ENCODE data around the gene WDR3.

Gene WDR3

DNA sequence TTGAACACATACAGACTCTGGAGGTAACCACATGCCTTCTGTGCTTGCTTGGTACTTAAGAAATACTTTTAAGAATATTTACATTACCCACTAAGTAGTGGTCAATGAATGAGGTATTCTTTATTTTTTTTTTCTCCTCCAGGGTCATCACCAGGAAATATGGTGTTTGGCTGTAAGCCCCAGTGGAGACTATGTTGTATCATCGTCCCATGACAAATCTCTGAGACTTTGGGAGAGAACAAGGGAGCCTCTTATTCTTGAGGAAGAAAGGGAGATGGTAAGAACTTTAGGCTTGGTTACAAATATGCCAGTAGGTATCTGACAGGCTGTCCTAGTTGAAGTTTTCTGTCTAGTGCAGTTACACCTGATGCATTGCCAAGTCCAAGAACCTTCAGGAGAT lies 22.8 kb downstream of the WDR3 start:
- Histone ChIP-seq H3K27me3 (replicated peaks; ENCODE audit: control insufficient read depth, insufficient read depth, low read length) (no peaks in the 10 kb centered on the region), H3K36me3 (ENCODE audit: control insufficient read depth, insufficient read depth, low read length) (peaks cover 8% of the 10 kb centered on the region), H3K4me3 (replicated peaks; ENCODE audit: low read depth, low read length) (no peak overlapping the region)
- no peak for DNase-seq (ENCODE audit: extremely low read depth, insufficient read length)
- TF ChIP-seq, protein P1, sequence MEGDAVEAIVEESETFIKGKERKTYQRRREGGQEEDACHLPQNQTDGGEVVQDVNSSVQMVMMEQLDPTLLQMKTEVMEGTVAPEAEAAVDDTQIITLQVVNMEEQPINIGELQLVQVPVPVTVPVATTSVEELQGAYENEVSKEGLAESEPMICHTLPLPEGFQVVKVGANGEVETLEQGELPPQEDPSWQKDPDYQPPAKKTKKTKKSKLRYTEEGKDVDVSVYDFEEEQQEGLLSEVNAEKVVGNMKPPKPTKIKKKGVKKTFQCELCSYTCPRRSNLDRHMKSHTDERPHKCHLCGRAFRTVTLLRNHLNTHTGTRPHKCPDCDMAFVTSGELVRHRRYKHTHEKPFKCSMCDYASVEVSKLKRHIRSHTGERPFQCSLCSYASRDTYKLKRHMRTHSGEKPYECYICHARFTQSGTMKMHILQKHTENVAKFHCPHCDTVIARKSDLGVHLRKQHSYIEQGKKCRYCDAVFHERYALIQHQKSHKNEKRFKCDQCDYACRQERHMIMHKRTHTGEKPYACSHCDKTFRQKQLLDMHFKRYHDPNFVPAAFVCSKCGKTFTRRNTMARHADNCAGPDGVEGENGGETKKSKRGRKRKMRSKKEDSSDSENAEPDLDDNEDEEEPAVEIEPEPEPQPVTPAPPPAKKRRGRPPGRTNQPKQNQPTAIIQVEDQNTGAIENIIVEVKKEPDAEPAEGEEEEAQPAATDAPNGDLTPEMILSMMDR (IDR thresholded peaks at IDR 0.05; ENCODE audit: insufficient read depth, low read length, poor library complexity, severe bottlenecking): no peak

DNA sequence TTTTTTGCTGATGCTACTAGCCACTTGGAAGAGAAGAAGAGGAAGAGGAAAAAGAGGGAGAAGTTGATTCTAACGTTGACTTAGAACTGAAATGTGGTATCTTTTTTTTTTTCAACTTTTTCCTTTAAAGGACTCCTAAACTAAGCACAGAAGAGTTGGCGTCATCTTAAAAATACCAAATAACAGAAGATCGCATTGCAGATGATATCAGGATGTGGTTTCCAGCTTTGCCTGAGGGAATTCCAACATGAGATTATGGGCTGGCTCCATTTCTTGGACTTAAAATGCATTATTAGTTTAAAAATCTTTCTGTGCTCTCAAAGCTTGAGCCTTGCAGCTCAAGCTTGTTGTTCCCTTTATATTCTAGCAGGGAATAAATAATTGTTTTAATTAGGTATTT lies 29.8 kb downstream of the WDR3 start:
- DNase-seq (ENCODE audit: extremely low read depth, insufficient read length): no peak
- H3K4me3 ChIP-seq (replicated peaks; ENCODE audit: low read depth, low read length): no peak overlapping the region
- H3K27me3 ChIP-seq (replicated peaks; ENCODE audit: control insufficient read depth, insufficient read depth, low read length): no peaks in the 10 kb centered on the region
- TF ChIP-seq, protein P1 (IDR thresholded peaks at IDR 0.05; ENCODE audit: insufficient read depth, low read length, poor library complexity, severe bottlenecking): no peak
- peaks cover 7% of the 10 kb centered on the region for H3K36me3 ChIP-seq (ENCODE audit: control insufficient read depth, insufficient read depth, low read length)

DNA sequence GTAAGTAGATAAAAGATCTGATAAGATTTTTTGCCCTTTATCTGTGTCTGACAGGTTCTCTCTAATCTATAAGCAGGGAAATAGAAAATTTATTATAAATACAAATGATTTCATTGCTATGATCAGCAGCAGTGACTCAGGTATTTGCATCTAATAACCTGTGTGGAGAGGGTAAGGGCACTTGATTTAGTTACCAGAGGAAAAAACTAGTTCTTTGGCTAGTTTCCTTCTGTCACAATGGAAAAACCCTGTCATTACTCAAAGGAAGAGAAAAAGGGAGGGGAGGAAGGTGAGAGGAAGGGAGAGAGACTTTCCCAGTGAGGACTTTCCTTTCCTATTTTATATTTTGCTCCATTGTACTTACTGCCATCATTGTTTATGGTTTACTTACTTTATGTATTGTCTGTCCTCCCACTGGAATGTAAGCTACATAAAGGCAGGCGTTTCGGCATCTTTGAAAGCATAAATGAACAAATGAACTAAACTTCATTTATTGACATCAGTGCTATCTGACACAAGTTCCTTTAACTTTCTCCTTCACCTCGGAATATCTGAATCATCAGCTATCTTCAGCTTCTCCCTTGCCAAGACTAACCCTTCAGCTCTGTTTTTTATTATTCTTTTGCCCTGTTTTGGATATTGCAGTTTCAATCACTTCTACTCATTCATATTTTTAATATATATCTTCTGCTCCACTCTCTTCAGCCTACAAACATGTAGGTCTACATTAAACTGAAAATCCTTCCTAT lies 34.9 kb downstream of the WDR3 start:
- H3K4me3 ChIP-seq (replicated peaks; ENCODE audit: low read depth, low read length): no peak overlapping the region
- no peaks in the 10 kb centered on the region for H3K27me3 ChIP-seq (replicated peaks; ENCODE audit: control insufficient read depth, insufficient read depth, low read length)
- DNase-seq (ENCODE audit: extremely low read depth, insufficient read length): no peak
- TF ChIP-seq, protein P1 (IDR thresholded peaks at IDR 0.05; ENCODE audit: insufficient read depth, low read length, poor library complexity, severe bottlenecking): no peak
- H3K36me3 ChIP-seq (ENCODE audit: control insufficient read depth, insufficient read depth, low read length): peaks cover 4% of the 10 kb centered on the region

DNA sequence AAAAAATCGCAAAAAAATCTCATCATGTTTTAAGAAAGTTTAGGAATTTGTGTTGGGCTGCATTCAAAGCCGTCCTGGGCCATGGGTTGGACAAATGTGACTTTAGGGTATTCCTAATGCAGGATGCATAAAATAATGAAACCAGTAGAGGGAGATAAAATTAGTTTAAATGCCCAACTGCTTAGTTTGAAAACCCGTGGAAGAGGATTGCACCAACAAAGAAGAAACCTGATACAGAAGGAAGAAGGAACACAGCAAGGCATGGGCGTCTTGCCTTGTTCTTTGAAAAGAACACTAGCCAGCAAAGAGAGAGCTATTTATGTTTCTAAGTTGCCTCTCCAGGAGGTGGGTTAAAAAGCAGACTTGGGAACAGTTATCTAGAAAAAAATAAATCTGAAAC lies 37.9 kb downstream of the WDR3 start:
- TF ChIP-seq, protein P1 (IDR thresholded peaks at IDR 0.05; ENCODE audit: insufficient read depth, low read length, poor library complexity, severe bottlenecking): peak; percentile 8
- Histone ChIP-seq H3K4me3 (replicated peaks; ENCODE audit: low read depth, low read length) (no peak overlapping the region), H3K27me3 (replicated peaks; ENCODE audit: control insufficient read depth, insufficient read depth, low read length) (no peaks in the 10 kb centered on the region), H3K36me3 (ENCODE audit: control insufficient read depth, insufficient read depth, low read length) (peaks cover 3% of the 10 kb centered on the region; the same call in 1 of the 2 replicates)
- no peak for DNase-seq (ENCODE audit: extremely low read depth, insufficient read length)

DNA sequence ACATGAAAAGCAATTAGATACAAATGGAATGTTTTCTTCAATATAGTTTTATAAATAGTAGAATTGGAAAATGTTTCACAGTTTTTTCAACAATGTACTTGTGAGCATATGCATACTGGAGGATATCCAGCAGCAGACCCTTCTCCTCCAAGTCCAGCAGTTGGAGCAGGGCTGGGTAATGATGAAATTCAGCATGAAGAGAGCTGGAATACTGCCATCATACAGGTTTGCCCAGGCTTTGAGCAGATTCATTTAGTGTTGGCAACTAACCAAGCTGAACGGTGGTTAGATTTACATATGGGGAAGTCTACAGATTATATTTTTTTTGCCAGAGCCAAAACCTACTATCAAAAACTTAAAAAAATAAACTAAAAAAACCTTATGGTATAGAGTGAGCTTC lies 38.3 kb downstream of the WDR3 start:
- Histone ChIP-seq H3K36me3 (ENCODE audit: control insufficient read depth, insufficient read depth, low read length) (peaks cover under 1% of the 10 kb centered on the region; the same call in 1 of the 2 replicates), H3K27me3 (replicated peaks; ENCODE audit: control insufficient read depth, insufficient read depth, low read length) (no peaks in the 10 kb centered on the region), H3K4me3 (replicated peaks; ENCODE audit: low read depth, low read length) (no peak overlapping the region)
- no peak for DNase-seq (ENCODE audit: extremely low read depth, insufficient read length)
- TF ChIP-seq, protein P1 (IDR thresholded peaks at IDR 0.05; ENCODE audit: insufficient read depth, low read length, poor library complexity, severe bottlenecking): no peak

Measured in GM06990 (cell line).